Caco-2 (cell line): ENCODE measurements around the gene TP53BP2. TPM values are rescaled to one million over a fixed set of nuclear protein-coding genes. Genes with fewer than 3 reads are reported as not detected.

Source experiments
- BruUV-seq: library from RNA; stranded (reverse); fragments of 400-500 nt; replicated peaks from 2 replicates; lab custom pipeline; 2021; lab: Mats Ljungman, UMichigan
- CTCF ChIA-PET: fragments of 300-600 bp; sonication (Branson Sonifier 250); formaldehyde crosslinking; loops from one replicate; lab custom pipeline; 2022; ENCODE audit warnings: antibody characterized with exemption; lab: Charles Lee
- POLR2A ChIA-PET: fragments of 300-600 bp; sonication (Branson Sonifier 250); formaldehyde crosslinking; loops from one replicate; lab custom pipeline; 2022; ENCODE audit warnings: antibody characterized with exemption; lab: Charles Lee
- DNase-seq, 2 experiments: peaks; one replicate each; pipeline versions ENCODE4 v3.0.0 to v3.0.0-alpha.2; 2020 to 2022
- H3K27me3 ChIP-seq: replicated peaks from 2 replicates; pipeline ENCODE4 v1.6.0; 2011; ENCODE audit warnings: low read length; ENCODE audit not compliant: control insufficient read depth, insufficient read depth
- H3K36me3 ChIP-seq: 2 replicates; pipeline ENCODE4 v1.5.1; 2011; ENCODE audit warnings: low read length; ENCODE audit not compliant: control insufficient read depth, insufficient read depth
- H3K4me1 ChIP-seq: fragments of 250-450 bp; sonication (Bioruptor Pico); 2 replicates; pipeline ENCODE4 v1.5.1; 2020; ENCODE audit warnings: mild to moderate bottlenecking
- H3K4me3 ChIP-seq: 2 replicates; pipeline ENCODE4 v1.5.1; 2011; ENCODE audit warnings: low read depth, mild to moderate bottlenecking, control low read depth, low read length
- H3K9me3 ChIP-seq: fragments of 250-450 bp; sonication (Bioruptor Pico); 2 replicates; pipeline ENCODE4 v1.5.1; 2020; ENCODE audit warnings: mild to moderate bottlenecking, moderate library complexity
- H3K27ac Mint-ChIP-seq: one replicate; pipeline ENCODE4 v1.8.0; 2022; ENCODE audit warnings: mixed read lengths; ENCODE audit not compliant: unreplicated experiment
- H3K27me3 Mint-ChIP-seq: one replicate; pipeline ENCODE4 v1.8.0; 2022; ENCODE audit warnings: mixed read lengths; ENCODE audit not compliant: insufficient read depth, unreplicated experiment
- H3K36me3 Mint-ChIP-seq: one replicate; pipeline ENCODE4 v1.8.0; 2022; ENCODE audit warnings: mild to moderate bottlenecking, mixed read lengths; ENCODE audit not compliant: insufficient read depth, unreplicated experiment
- H3K4me1 Mint-ChIP-seq: one replicate; pipeline ENCODE4 v1.8.0; 2022; ENCODE audit warnings: low read depth, mixed read lengths; ENCODE audit not compliant: unreplicated experiment
- H3K4me3 Mint-ChIP-seq: one replicate; pipeline ENCODE4 v1.8.0; 2022; ENCODE audit warnings: mild to moderate bottlenecking, moderate library complexity, mixed read lengths; ENCODE audit not compliant: unreplicated experiment
- H3K9me3 Mint-ChIP-seq: one replicate; pipeline ENCODE4 v1.8.0; 2022; ENCODE audit warnings: mixed read lengths; ENCODE audit not compliant: unreplicated experiment
- intact Hi-C: fragments of 100-400 bp; cut with micrococcal nuclease; formaldehyde crosslinking; loops from one replicate; pipeline ENCODE4 v1.10.0; 2022; ENCODE audit not compliant: unreplicated experiment
- total RNA-seq: library from RNA; stranded (reverse); gene quantifications from 2 replicates; pipeline ENCODE4 v1.2.3, GENCODE V29; 2022
- TF ChIP-seq, protein P1 (sequence below), 2 experiments: fragments of 200-600 bp in 1 of 2; IDR thresholded peaks; 1 replicate in 1 of 2; 2 replicates in 1 of 2; pipeline versions ENCODE4 v1.5.1 to v1.8.0; 2011 to 2022; ENCODE audit warnings: antibody characterized with exemption in 1 of 2, control low read depth in 1 of 2, inconsistent platforms in 1 of 2, low read depth in 1 of 2, low read length in 1 of 2, mild to moderate bottlenecking in 1 of 2, moderate library complexity in 1 of 2; ENCODE audit not compliant: insufficient read depth in 1 of 2, severe bottlenecking in 1 of 2, unreplicated experiment in 1 of 2

TP53BP2 gene
- total RNA-seq, 1 experiment from 2014 or later = 49.6 TPM

GRCh38 chr1:223848536-223848935, 2.8 kb upstream of the TP53BP2 start:
- Mint-ChIP-seq H3K9me3 (peaks cover 13% of the 10 kb centered on the region), H3K4me3 (no peak overlapping the region), H3K27ac (no peak overlapping the region), H3K4me1 (no peaks in the 10 kb centered on the region), H3K27me3 (no peaks in the 10 kb centered on the region), H3K36me3 (peaks cover 16% of the 10 kb centered on the region)
- no peaks in the 10 kb centered on the region for H3K9me3 ChIP-seq
- ChIA-PET POLR2A (no interaction called here), CTCF (no interaction called here)
- intact Hi-C loops = loop anchor here (5.0 kb wide), 1 partner anchor 136 kb away; the partner anchor contains the start of gene CAPN2
- TF ChIP-seq, protein P1, sequence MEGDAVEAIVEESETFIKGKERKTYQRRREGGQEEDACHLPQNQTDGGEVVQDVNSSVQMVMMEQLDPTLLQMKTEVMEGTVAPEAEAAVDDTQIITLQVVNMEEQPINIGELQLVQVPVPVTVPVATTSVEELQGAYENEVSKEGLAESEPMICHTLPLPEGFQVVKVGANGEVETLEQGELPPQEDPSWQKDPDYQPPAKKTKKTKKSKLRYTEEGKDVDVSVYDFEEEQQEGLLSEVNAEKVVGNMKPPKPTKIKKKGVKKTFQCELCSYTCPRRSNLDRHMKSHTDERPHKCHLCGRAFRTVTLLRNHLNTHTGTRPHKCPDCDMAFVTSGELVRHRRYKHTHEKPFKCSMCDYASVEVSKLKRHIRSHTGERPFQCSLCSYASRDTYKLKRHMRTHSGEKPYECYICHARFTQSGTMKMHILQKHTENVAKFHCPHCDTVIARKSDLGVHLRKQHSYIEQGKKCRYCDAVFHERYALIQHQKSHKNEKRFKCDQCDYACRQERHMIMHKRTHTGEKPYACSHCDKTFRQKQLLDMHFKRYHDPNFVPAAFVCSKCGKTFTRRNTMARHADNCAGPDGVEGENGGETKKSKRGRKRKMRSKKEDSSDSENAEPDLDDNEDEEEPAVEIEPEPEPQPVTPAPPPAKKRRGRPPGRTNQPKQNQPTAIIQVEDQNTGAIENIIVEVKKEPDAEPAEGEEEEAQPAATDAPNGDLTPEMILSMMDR (IDR thresholded peaks at IDR 0.05; ENCODE audit: insufficient read depth in 1 of 2, low read depth in 1 of 2, low read length in 1 of 2, severe bottlenecking in 1 of 2, unreplicated experiment in 1 of 2) = no peak
- BruUV-seq = no TSS peak
- no peak overlapping the region for H3K4me3 ChIP-seq
- H3K4me1 ChIP-seq = peaks cover 7% of the 10 kb centered on the region; the same call in 1 of the 2 replicates
- no peaks in the 10 kb centered on the region for H3K27me3 ChIP-seq
- DNase-seq = no peak
- no peaks in the 10 kb centered on the region for H3K36me3 ChIP-seq

GRCh38 chr1:223847781-223848345, 2.1 kb upstream of the TP53BP2 start:
- H3K27ac Mint-ChIP-seq = peak overlapping the region; percentile 96
- no peaks in the 10 kb centered on the region for H3K4me1 Mint-ChIP-seq
- CTCF ChIA-PET = no interaction called here
- H3K9me3 Mint-ChIP-seq = peaks cover 13% of the 10 kb centered on the region
- BruUV-seq = no TSS peak
- no peak overlapping the region for H3K4me3 ChIP-seq
- no peaks in the 10 kb centered on the region for H3K9me3 ChIP-seq
- POLR2A ChIA-PET = no interaction called here
- no peak overlapping the region for H3K4me3 Mint-ChIP-seq
- H3K36me3 Mint-ChIP-seq = peaks cover 16% of the 10 kb centered on the region
- H3K27me3 ChIP-seq = no peaks in the 10 kb centered on the region
- intact Hi-C loops = loop anchor here (2.0 to 5.0 kb wide), 2 partner anchors 75 to 136 kb away; partner anchors contain the start of gene CAPN2
- peaks cover 9% of the 10 kb centered on the region; the same call in 1 of the 2 replicates for H3K4me1 ChIP-seq
- DNase-seq = no peak
- TF ChIP-seq, protein P1 (IDR thresholded peaks at IDR 0.05; ENCODE audit: insufficient read depth in 1 of 2, low read depth in 1 of 2, low read length in 1 of 2, severe bottlenecking in 1 of 2, unreplicated experiment in 1 of 2) = no peak
- H3K36me3 ChIP-seq = no peaks in the 10 kb centered on the region
- no peaks in the 10 kb centered on the region for H3K27me3 Mint-ChIP-seq

GRCh38 chr1:223845037-223845809, 524 bp downstream of the TP53BP2 start:
- TF ChIP-seq, protein P1 (IDR thresholded peaks at IDR 0.05; ENCODE audit: insufficient read depth in 1 of 2, low read depth in 1 of 2, low read length in 1 of 2, severe bottlenecking in 1 of 2, unreplicated experiment in 1 of 2) = no peak
- H3K4me3 ChIP-seq = peak overlapping the region; percentile 94
- H3K27me3 ChIP-seq = no peaks in the 10 kb centered on the region
- ChIA-PET POLR2A (interaction anchor here (1.9 kb wide), 1 partner anchor 26 kb away, joined by 6 read pairs; no protein-coding TSS in a partner anchor), CTCF (interaction anchor here (0.8 to 1.1 kb wide), 2 partner anchors 15 to 25 kb away, joined by 3 read pairs; no protein-coding TSS in a partner anchor)
- peak in 1 of 2 experiments; percentile 54 for DNase-seq
- peaks cover 9% of the 10 kb centered on the region; the same call in 1 of the 2 replicates for H3K4me1 ChIP-seq
- no peaks in the 10 kb centered on the region for H3K9me3 ChIP-seq
- peak overlapping the region; percentile 96 for H3K27ac Mint-ChIP-seq
- intact Hi-C loops = loop anchor here (5.0 kb wide), 1 partner anchor 133 kb away; the partner anchor contains the start of gene CAPN2
- H3K9me3 Mint-ChIP-seq = peaks cover 13% of the 10 kb centered on the region
- H3K36me3 Mint-ChIP-seq = peaks cover 16% of the 10 kb centered on the region
- H3K4me1 Mint-ChIP-seq = peaks cover 4% of the 10 kb centered on the region
- H3K4me3 Mint-ChIP-seq = peak overlapping the region; percentile 90
- no peaks in the 10 kb centered on the region for H3K27me3 Mint-ChIP-seq
- BruUV-seq = no TSS peak
- H3K36me3 ChIP-seq = no peaks in the 10 kb centered on the region
